ENCODE results near the gene CYP4F12.

CYP4F12 gene

GRCh38 chr19:15737722-15738121 is 64.8 kb downstream of the CYP4F12 start, which contains the start of gene OR10H3:
TSS of gene OR10H3 (plus strand) at chr19:15737985. CDS start at chr19:15741393, 3,408 bp downstream.
- TF ChIP-seq CTCF (IDR thresholded peaks at IDR 0.05; ENCODE audit: extremely low read depth, missing control alignments), result no peak
- DNase-seq (ENCODE audit: low spot score), result no peak

- no peak for TF ChIP-seq CTCF (IDR thresholded peaks at IDR 0.05; ENCODE audit: extremely low read depth, missing control alignments)
- DNase-seq (ENCODE audit: low spot score), result no peak
Observed at GRCh38 chr19:15740785-15741184, 67.9 kb downstream of the CYP4F12 start.

All from GM20000 (cell line).